Thyroid gland (tissue), 4 donors: ENCODE measurements around the gene TDRD1. TPM values are rescaled to one million over a fixed set of nuclear protein-coding genes. Genes with fewer than 3 reads are reported as not detected.
A peak's percentile ranks its signal among the peaks of the same experiment; 100 is the strongest.

Source experiments
- DNase-seq, 2 donors: peaks; one replicate each; pipeline ENCODE4 v3.0.0-alpha.2; 2019
- H3K27ac ChIP-seq, 3 donors: fragments of 200-600 bp; sonication (generic); 1 replicate in 2 of 3; 2 replicates in 1 of 3; pipeline ENCODE4 v1.5.1; 2016 to 2019; ENCODE audit warnings: mild to moderate bottlenecking in 1 of 3, moderate library complexity in 1 of 3
- H3K27me3 ChIP-seq: fragments of 200-600 bp; sonication (generic); one replicate; pipeline ENCODE4 v1.5.1; 2019
- H3K36me3 ChIP-seq, 2 donors: fragments of 200-600 bp; sonication (generic); one replicate each; pipeline ENCODE4 v1.5.1; 2016 to 2019
- H3K4me1 ChIP-seq, 2 donors: fragments of 200-600 bp; sonication (generic); one replicate each; pipeline ENCODE4 v1.5.1; 2017 to 2019
- H3K4me3 ChIP-seq, 3 donors: fragments of 200-600 bp; sonication (generic); replicated peaks in 1 of 3; 1 replicate in 2 of 3; 2 replicates in 1 of 3; pipeline ENCODE4 v1.5.1; 2016; ENCODE audit warnings: mild to moderate bottlenecking in 1 of 3
- H3K9me3 ChIP-seq: fragments of 200-600 bp; sonication (generic); one replicate; pipeline ENCODE4 v1.5.1; 2017
- CTCF ChIP-seq, 6 experiments: fragments of 200-600 bp in 3 of 6; fragments of 450-650 bp in 3 of 6; sonication (generic) in 3 of 6; IDR thresholded peaks; one replicate each; pipeline ENCODE4 v1.5.1; 2016 to 2019; ENCODE audit warnings: antibody characterized with exemption in 6 of 6, mild to moderate bottlenecking in 2 of 6, inconsistent platforms in 1 of 6, moderate library complexity in 1 of 6
- POLR2A ChIP-seq, 2 donors: fragments of 450-650 bp; IDR thresholded peaks; one replicate each; pipeline ENCODE4 v1.6.1; 2017; ENCODE audit warnings: antibody characterized with exemption in 2 of 2, mild to moderate bottlenecking in 2 of 2, moderate library complexity in 1 of 2
- WGBS, 2 donors: methylation state at CpG; one replicate each; pipeline ENCODE4 v1.1.5; 2017; 5-methylcytosine and 5-hydroxymethylcytosine counted together
- intact Hi-C: fragments of 100-400 bp; cut with DNase I; formaldehyde crosslinking; loops from one replicate; pipeline ENCODE4 v1.15.1; 2023
- total RNA-seq, 4 donors: library from RNA; depleted of rRNA; stranded (reverse); fragments of >200 nt; gene quantifications; one replicate each; pipeline ENCODE4 v1.2.3, GENCODE V29; 2016

Gene TDRD1
- total RNA-seq, 4 donors from 2014 or later, result 0.22 to 0.67 TPM; not detected in 2

GRCh38 chr10:114246679-114247305, 67.6 kb downstream of the TDRD1 start:
- Histone ChIP-seq H3K36me3 (no peaks in the 10 kb centered on the region), H3K4me1 (peaks cover 0 to 3% of the 10 kb centered on the region in 2 donors), H3K27ac (peak overlapping the region in 2 of 3 donors; percentile 14 to 32), H3K9me3 (no peaks in the 10 kb centered on the region), H3K4me3 (no peak overlapping the region), H3K27me3 (no peaks in the 10 kb centered on the region)
- intact Hi-C loops, result no loop called here
- DNase-seq, result peak; percentile 76 to 77
- WGBS, 2 donors, result 31 to 42% methylated on average over 7 of the region's 7 CpGs
- TF ChIP-seq CTCF (IDR thresholded peaks at IDR 0.05), result no peak
- TF ChIP-seq POLR2A (IDR thresholded peaks at IDR 0.05), result no peak

DNA sequence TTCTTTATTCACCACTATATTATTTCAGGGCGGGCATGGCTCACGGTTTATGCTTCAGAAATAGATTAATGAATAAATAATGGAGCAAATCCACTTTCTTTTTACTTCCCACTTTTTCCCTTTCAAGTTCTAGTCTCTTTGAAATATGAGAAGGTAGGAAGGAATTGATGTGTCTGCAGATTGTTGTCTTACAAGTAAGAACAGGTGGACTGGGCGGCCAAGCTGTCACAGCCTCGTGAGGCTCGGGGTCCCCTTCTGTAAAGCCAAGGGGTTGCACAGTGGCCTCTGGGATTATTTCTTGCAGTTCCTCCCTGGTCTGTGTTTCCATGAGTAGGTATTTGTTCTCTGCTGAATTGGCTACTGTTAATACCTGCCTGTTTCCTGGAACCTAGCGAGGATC, 71.1 kb downstream of the TDRD1 start:
- 86 to 93% methylated on average over 6 of the region's 6 CpGs for WGBS, 2 donors
- peaks cover 0 to 3% of the 10 kb centered on the region in 2 donors for H3K4me1 ChIP-seq
- H3K27ac ChIP-seq, result no peak overlapping the region
- TF ChIP-seq CTCF (IDR thresholded peaks at IDR 0.05) (no peak), POLR2A (IDR thresholded peaks at IDR 0.05) (no peak)
- intact Hi-C loops, result no loop called here
- H3K9me3 ChIP-seq, result no peaks in the 10 kb centered on the region
- no peak overlapping the region for H3K4me3 ChIP-seq
- no peak for DNase-seq
- H3K36me3 ChIP-seq, result no peaks in the 10 kb centered on the region
- H3K27me3 ChIP-seq, result no peaks in the 10 kb centered on the region

- intact Hi-C loops, result no loop called here
- no peaks in the 10 kb centered on the region for H3K9me3 ChIP-seq
- no peaks in the 10 kb centered on the region for H3K27me3 ChIP-seq
- H3K4me3 ChIP-seq, result no peak overlapping the region
- TF ChIP-seq POLR2A (IDR thresholded peaks at IDR 0.05), result no peak
- TF ChIP-seq CTCF (IDR thresholded peaks at IDR 0.05), result no peak
- peaks cover 0 to 3% of the 10 kb centered on the region in 2 donors for H3K4me1 ChIP-seq
- WGBS, 2 donors, result 94 to 100% methylated on average over 1 of the region's 1 CpG
- H3K36me3 ChIP-seq, result no peaks in the 10 kb centered on the region
- H3K27ac ChIP-seq, result no peak overlapping the region
- DNase-seq, result no peak
Measured at GRCh38 chr10:114250716-114251115, 71.6 kb downstream of the TDRD1 start.

DNA sequence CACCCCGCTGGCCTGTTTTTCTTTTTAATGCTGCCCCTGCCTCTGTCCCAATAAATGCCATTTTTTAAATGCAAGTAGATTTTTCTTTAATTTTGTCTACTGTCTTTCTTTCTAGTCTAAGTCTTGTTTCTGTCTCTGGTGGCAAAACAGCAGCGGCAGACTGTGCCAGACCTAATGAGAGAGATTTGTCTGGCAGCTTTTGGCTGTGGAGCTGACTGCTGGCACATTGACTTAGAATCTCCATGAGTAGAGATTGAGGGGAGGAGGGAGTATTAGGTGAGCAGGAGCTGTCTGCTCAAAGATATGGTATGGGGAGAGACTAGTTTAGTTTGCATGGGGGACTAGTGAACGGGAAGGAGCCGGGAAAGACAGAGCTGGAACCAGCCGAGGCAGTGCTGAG, 72.9 kb downstream of the TDRD1 start:
- Histone ChIP-seq H3K4me3 (no peak overlapping the region), H3K27ac (no peak overlapping the region), H3K36me3 (no peaks in the 10 kb centered on the region), H3K4me1 (peaks cover 0 to 3% of the 10 kb centered on the region in 2 donors), H3K27me3 (no peaks in the 10 kb centered on the region), H3K9me3 (no peaks in the 10 kb centered on the region)
- WGBS, 2 donors, result 93 to 94% methylated on average over 5 of the region's 5 CpGs
- DNase-seq, result no peak
- TF ChIP-seq POLR2A (IDR thresholded peaks at IDR 0.05) (no peak), CTCF (IDR thresholded peaks at IDR 0.05) (no peak)
- intact Hi-C loops, result no loop called here

DNA sequence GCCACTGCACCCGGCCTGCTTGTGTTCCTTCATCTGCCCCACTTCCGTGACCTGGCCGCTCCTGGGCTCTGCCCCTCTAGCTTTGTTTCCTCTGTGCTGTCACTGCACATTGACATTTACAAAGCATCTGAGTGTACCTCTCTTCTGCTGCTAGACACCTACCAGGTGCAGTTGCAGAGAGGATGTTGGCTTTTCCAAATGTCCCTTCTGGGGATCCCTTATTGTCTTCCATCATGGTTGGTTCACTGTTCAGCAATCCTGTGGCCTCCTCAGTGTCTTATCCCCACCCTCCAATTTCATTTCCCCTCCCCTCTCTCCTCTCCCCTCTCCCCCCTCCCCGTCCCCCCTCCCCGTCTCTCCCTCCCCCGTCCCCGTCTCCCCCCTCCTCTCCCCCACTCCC, 73.7 kb downstream of the TDRD1 start:
- Histone ChIP-seq H3K27ac (no peak overlapping the region), H3K36me3 (no peaks in the 10 kb centered on the region), H3K4me3 (no peak overlapping the region), H3K9me3 (no peaks in the 10 kb centered on the region), H3K4me1 (no peaks in the 10 kb centered on the region), H3K27me3 (no peaks in the 10 kb centered on the region)
- intact Hi-C loops, result no loop called here
- TF ChIP-seq POLR2A (IDR thresholded peaks at IDR 0.05) (no peak), CTCF (IDR thresholded peaks at IDR 0.05) (no peak)
- 69 to 71% methylated on average over 4 of the region's 7 CpGs for WGBS, 2 donors
- DNase-seq, result no peak
